Neural progenitor cell (in vitro differentiated cells): ENCODE data around the gene SLC2A10. TPM values are rescaled to one million over a fixed set of nuclear protein-coding genes. Genes with fewer than 3 reads are reported as not detected.

Source experiments
- DNase-seq: peaks from one replicate; pipeline ENCODE4 v3.0.0-alpha.2; 2016; ENCODE audit warnings: low spot score
- H2AFZ ChIP-seq: fragments of 200-600 bp; sonication (generic); replicated peaks from 2 replicates; pipeline ENCODE4 v1.6.1; 2016; ENCODE audit warnings: antibody characterized with exemption
- H3F3A ChIP-seq: fragments of 200-600 bp; sonication (generic); 2 replicates; pipeline ENCODE4 v1.6.1; 2016; ENCODE audit warnings: antibody characterized with exemption, low read depth
- H3K27ac ChIP-seq: fragments of 200-600 bp; sonication (generic); 2 replicates; pipeline ENCODE4 v1.5.1; 2016; ENCODE audit warnings: mild to moderate bottlenecking
- H3K27me3 ChIP-seq: fragments of 200-600 bp; sonication (generic); 2 replicates; pipeline ENCODE4 v1.6.1; 2016; ENCODE audit warnings: mild to moderate bottlenecking, moderate library complexity
- H3K36me3 ChIP-seq: fragments of 200-600 bp; sonication (generic); 2 replicates; pipeline ENCODE4 v1.5.1; 2016
- H3K4me1 ChIP-seq: fragments of 200-600 bp; sonication (generic); 2 replicates; pipeline ENCODE4 v1.6.1; 2016; ENCODE audit warnings: mixed run types
- H3K4me2 ChIP-seq: fragments of 200-600 bp; sonication (generic); 2 replicates; pipeline ENCODE4 v1.6.1; 2016
- H3K4me3 ChIP-seq: fragments of 200-600 bp; sonication (generic); 2 replicates; pipeline ENCODE4 v1.5.1; 2016
- H3K79me2 ChIP-seq: fragments of 200-600 bp; sonication (generic); 2 replicates; pipeline ENCODE4 v1.6.1; 2016; ENCODE audit warnings: low read depth
- H3K9ac ChIP-seq: fragments of 200-600 bp; sonication (generic); 2 replicates; pipeline ENCODE4 v1.6.1; 2016
- H3K9me3 ChIP-seq: fragments of 200-600 bp; sonication (generic); 2 replicates; pipeline ENCODE4 v1.5.1; 2016; ENCODE audit warnings: low read depth
- H4K20me1 ChIP-seq: fragments of 200-600 bp; sonication (generic); 2 replicates; pipeline ENCODE4 v1.6.1; 2016; ENCODE audit warnings: low read depth
- H3K27ac Mint-ChIP-seq: 3 replicates; pipeline ENCODE4 v1.8.0; 2021; ENCODE audit warnings: mixed read lengths
- H3K27me3 Mint-ChIP-seq: 2 replicates; pipeline ENCODE4 v1.8.0; 2022; ENCODE audit warnings: low read depth, mild to moderate bottlenecking, inconsistent platforms, moderate library complexity, mixed read lengths; ENCODE audit not compliant: insufficient read depth
- H3K36me3 Mint-ChIP-seq: 3 replicates; pipeline ENCODE4 v1.8.0; 2021; ENCODE audit warnings: mixed read lengths
- H3K4me1 Mint-ChIP-seq: 3 replicates; pipeline ENCODE4 v1.8.0; 2021; ENCODE audit warnings: mixed read lengths
- H3K4me3 Mint-ChIP-seq: 3 replicates; pipeline ENCODE4 v1.8.0; 2021; ENCODE audit warnings: mild to moderate bottlenecking, moderate library complexity, mixed read lengths
- H3K9me3 Mint-ChIP-seq: 3 replicates; pipeline ENCODE4 v1.8.0; 2020; ENCODE audit warnings: mixed read lengths
- CTCF ChIP-seq: fragments of 200-600 bp; sonication (generic); IDR thresholded peaks from 2 replicates; pipeline ENCODE4 v1.5.1; 2017; ENCODE audit warnings: antibody characterized with exemption, mild to moderate bottlenecking
- EZH2 ChIP-seq: fragments of 200-600 bp; sonication (generic); IDR thresholded peaks from 2 replicates; pipeline ENCODE4 v1.6.1; 2017; ENCODE audit warnings: antibody characterized with exemption, mild to moderate bottlenecking, moderate library complexity
- EZH2phosphoT487 ChIP-seq: fragments of 200-600 bp; sonication (generic); IDR thresholded peaks from 2 replicates; pipeline ENCODE4 v1.6.1; 2017; ENCODE audit warnings: antibody characterized with exemption
- total RNA-seq: library from RNA; depleted of rRNA; stranded (reverse); fragments of >200 nt; gene quantifications from 2 replicates; pipeline ENCODE4 v1.2.3, GENCODE V29; 2015; ENCODE audit warnings: low replicate concordance

Gene SLC2A10
- total RNA-seq, 1 donor from 2014 or later = 9.6 TPM

DNA sequence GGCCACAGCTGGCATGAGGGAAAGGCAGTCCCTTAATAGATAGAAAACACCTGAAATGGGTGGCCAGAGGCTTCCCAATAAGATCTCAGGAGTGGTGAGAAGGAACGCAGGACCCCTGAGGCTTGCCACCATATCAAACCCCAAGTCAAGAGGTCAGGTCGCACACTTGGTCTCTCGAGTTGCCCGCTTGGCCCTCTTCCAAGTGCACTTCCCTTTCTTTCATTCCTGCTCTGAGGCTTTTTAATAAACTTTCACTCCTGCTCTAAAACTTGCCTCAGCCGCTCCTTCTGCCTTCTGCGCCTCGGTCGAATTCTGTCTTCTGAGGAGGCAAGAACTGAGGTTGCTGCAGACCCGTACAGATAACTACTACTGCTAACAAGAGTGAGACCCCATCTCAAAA, 64.2 kb downstream of the SLC2A10 start:
- no peaks in the 10 kb centered on the region for H3K79me2 ChIP-seq
- Mint-ChIP-seq H3K27me3 (peaks cover 23% of the 10 kb centered on the region), H3K36me3 (no peaks in the 10 kb centered on the region)

DNA sequence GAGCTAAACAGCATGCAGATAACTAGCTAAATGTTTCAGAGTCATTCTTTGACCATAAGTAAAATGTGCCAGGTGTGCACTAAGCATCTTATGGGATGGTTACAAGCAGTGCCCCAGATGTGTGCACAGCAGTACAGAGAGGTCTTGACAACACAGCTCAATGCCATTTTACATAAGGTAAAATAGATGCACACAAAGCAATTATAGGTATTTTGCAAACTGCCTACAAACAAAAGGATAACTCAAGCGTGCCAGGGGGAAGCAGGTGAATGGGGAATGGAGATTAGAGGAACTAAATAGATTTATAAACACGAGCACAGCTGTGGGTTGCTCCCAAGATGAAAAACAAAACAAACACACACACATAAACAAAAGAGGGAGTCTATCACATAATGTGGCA, 64.8 kb downstream of the SLC2A10 start:
- H3K27ac Mint-ChIP-seq = no peak overlapping the region
- H3K27me3 Mint-ChIP-seq = peaks cover 21% of the 10 kb centered on the region
- Histone ChIP-seq H3K9me3 (no peaks in the 10 kb centered on the region), H4K20me1 (no peaks in the 10 kb centered on the region), H3K36me3 (no peaks in the 10 kb centered on the region), H3K27ac (no peak overlapping the region), H3K4me1 (peaks cover 21% of the 10 kb centered on the region), H2AFZ (no peak overlapping the region), H3K9ac (no peak overlapping the region), H3K4me2 (peak overlapping the region; percentile 2), H3K4me3 (no peak overlapping the region), H3K27me3 (no peaks in the 10 kb centered on the region), H3F3A (no peaks in the 10 kb centered on the region), H3K79me2 (no peaks in the 10 kb centered on the region)
- H3K9me3 Mint-ChIP-seq = peaks cover 3% of the 10 kb centered on the region
- no peak for DNase-seq
- no peak overlapping the region for H3K4me3 Mint-ChIP-seq
- no peak for TF ChIP-seq EZH2phosphoT487
- no peak for TF ChIP-seq EZH2
- no peak for TF ChIP-seq CTCF
- H3K4me1 Mint-ChIP-seq = peaks cover 27% of the 10 kb centered on the region
- H3K36me3 Mint-ChIP-seq = no peaks in the 10 kb centered on the region

More for the DNA sequence above, 64.2 kb downstream of the SLC2A10 start:
- DNase-seq = no peak
- H2AFZ ChIP-seq = no peak overlapping the region
- no peaks in the 10 kb centered on the region for H3F3A ChIP-seq
- no peaks in the 10 kb centered on the region for H3K9me3 ChIP-seq
- H3K27ac ChIP-seq = no peak overlapping the region
- H3K4me3 ChIP-seq = no peak overlapping the region
- no peaks in the 10 kb centered on the region for H3K36me3 ChIP-seq
- no peaks in the 10 kb centered on the region for H3K27me3 ChIP-seq
- no peak overlapping the region for H3K9ac ChIP-seq
- peaks cover 21% of the 10 kb centered on the region for H3K4me1 ChIP-seq
- Mint-ChIP-seq H3K9me3 (peaks cover 3% of the 10 kb centered on the region), H3K4me3 (no peak overlapping the region), H3K4me1 (peaks cover 27% of the 10 kb centered on the region), H3K27ac (peak overlapping the region; percentile 0)
- no peaks in the 10 kb centered on the region for H4K20me1 ChIP-seq
- TF ChIP-seq CTCF = no peak
- no peak for TF ChIP-seq EZH2phosphoT487
- no peak for TF ChIP-seq EZH2
- no peak overlapping the region for H3K4me2 ChIP-seq

- no peak overlapping the region for H3K27ac Mint-ChIP-seq
- H3K27ac ChIP-seq = no peak overlapping the region
- H4K20me1 ChIP-seq = no peaks in the 10 kb centered on the region
- H3K27me3 ChIP-seq = no peaks in the 10 kb centered on the region
- peaks cover 25% of the 10 kb centered on the region for H3K4me1 ChIP-seq
- H3K4me3 ChIP-seq = no peak overlapping the region
- peaks cover 21% of the 10 kb centered on the region for H3K27me3 Mint-ChIP-seq
- no peaks in the 10 kb centered on the region for H3K79me2 ChIP-seq
- no peak for DNase-seq
- H3K9ac ChIP-seq = no peak overlapping the region
- H3K4me1 Mint-ChIP-seq = peaks cover 30% of the 10 kb centered on the region
- no peaks in the 10 kb centered on the region for H3K36me3 Mint-ChIP-seq
- H3K9me3 ChIP-seq = no peaks in the 10 kb centered on the region
- no peaks in the 10 kb centered on the region for H3F3A ChIP-seq
- no peak overlapping the region for H3K4me3 Mint-ChIP-seq
- no peak overlapping the region for H2AFZ ChIP-seq
- H3K36me3 ChIP-seq = no peaks in the 10 kb centered on the region
- peaks cover 3% of the 10 kb centered on the region for H3K9me3 Mint-ChIP-seq
- TF ChIP-seq EZH2 = no peak
- no peak for TF ChIP-seq EZH2phosphoT487
- no peak for TF ChIP-seq CTCF
- no peak overlapping the region for H3K4me2 ChIP-seq
Measured at GRCh38 chr20:46774943-46775560, 65.6 kb downstream of the SLC2A10 start.
